Measurements from ENCODE around the gene PRTG. TPM values are rescaled to one million over a fixed set of nuclear protein-coding genes. Genes with fewer than 3 reads are reported as not detected.
"Not testable (repeated sequence)": the region's sequence is repeated elsewhere in the genome, so short reads cannot be mapped to it uniquely, and the experiment has no call there.

PRTG gene
- total RNA-seq, 2 donors from 2014 or later: not detected

- ATAC-seq (no peak), DNase-seq (no peak)
- H3K4me1 Mint-ChIP-seq: peaks cover 3% of the 10 kb centered on the region
- peaks cover 27% of the 10 kb centered on the region for H3K27me3 Mint-ChIP-seq
- no peaks in the 10 kb centered on the region for H3K9me3 ChIP-seq (ENCODE audit: control insufficient read depth, low read length, poor library complexity, severe bottlenecking)
- peaks cover 2% of the 10 kb centered on the region for H3K36me3 Mint-ChIP-seq (ENCODE audit: low read depth)
- no peak overlapping the region for H3K4me3 Mint-ChIP-seq
- H3K27ac Mint-ChIP-seq: no peak overlapping the region
These were observed 112.1 kb downstream of the PRTG start for GRCh38 chr15:55630858-55631257.

DNA sequence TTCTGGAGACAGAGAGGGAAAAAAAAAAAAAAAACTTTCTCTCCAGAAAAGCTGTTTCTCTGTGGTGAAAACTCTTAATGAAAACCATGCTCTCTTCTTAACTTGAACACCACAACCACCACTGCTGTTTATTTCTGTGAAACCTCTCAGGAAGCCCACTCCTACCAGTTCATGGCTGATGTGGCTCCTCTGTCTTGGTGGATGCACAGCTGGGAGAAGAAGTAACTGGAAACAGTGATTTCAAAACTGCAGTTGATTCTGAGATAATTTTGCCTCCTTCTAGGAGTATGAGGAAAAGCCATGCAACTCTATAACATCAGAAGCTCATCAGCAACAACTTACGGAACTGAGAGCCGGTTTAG lies 114.6 kb downstream of the PRTG start:
- DNase-seq (no peak), ATAC-seq (no peak)
- Mint-ChIP-seq H3K27me3 (peaks cover 22% of the 10 kb centered on the region), H3K4me1 (peaks cover 3% of the 10 kb centered on the region), H3K27ac (no peak overlapping the region), H3K4me3 (no peak overlapping the region), H3K36me3 (ENCODE audit: low read depth) (peaks cover 2% of the 10 kb centered on the region)
- H3K9me3 ChIP-seq (ENCODE audit: control insufficient read depth, low read length, poor library complexity, severe bottlenecking): no peaks in the 10 kb centered on the region

DNA sequence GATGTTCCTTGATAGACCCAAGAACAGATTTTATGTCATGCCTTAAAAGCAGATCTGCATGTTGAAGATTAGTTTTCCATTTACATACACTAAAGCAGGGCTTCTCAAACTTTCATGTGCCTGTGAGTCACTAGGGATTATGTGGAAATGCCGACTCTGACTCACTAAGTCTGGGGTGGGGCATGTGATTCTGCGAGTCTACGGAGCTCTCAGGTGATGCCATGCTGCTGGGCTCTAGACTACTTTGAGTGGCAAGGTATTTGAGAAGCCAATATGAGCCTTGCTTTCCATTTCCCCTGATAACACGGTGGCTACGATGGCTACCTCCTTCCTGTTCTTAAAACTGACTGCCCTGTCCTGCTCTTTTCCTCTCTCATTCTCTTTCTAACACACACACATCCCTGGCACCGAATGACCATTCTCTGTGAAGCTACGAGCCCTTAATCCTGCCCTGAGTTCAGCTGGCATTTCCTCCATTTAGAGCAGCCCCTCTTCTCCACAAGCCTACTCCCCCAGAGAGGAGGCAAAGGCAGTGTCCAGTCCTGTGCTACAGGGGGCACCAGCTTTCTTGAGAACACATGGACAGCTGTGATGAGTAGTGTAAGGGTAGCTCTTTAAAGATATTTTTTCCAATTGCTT lies 115.1 kb downstream of the PRTG start:
- DNase-seq (no peak), ATAC-seq (no peak)

GRCh38 chr15:55619783-55620182 lies 123.2 kb downstream of the PRTG start:
- peaks cover 44% of the 10 kb centered on the region for H3K27me3 Mint-ChIP-seq
- no peaks in the 10 kb centered on the region for H3K9me3 ChIP-seq (ENCODE audit: control insufficient read depth, low read length, poor library complexity, severe bottlenecking)
- H3K4me3 Mint-ChIP-seq: no peak overlapping the region
- H3K4me1 Mint-ChIP-seq: no peaks in the 10 kb centered on the region
- DNase-seq (no peak), ATAC-seq (no peak)
- no peaks in the 10 kb centered on the region for H3K36me3 Mint-ChIP-seq (ENCODE audit: low read depth)
- no peak overlapping the region for H3K27ac Mint-ChIP-seq

More for the DNA sequence above, 115.1 kb downstream of the PRTG start:
- no peaks in the 10 kb centered on the region for H3K9me3 ChIP-seq (ENCODE audit: control insufficient read depth, low read length, poor library complexity, severe bottlenecking)
- Mint-ChIP-seq H3K36me3 (ENCODE audit: low read depth) (peaks cover 2% of the 10 kb centered on the region), H3K4me1 (peaks cover 3% of the 10 kb centered on the region), H3K27me3 (peaks cover 22% of the 10 kb centered on the region), H3K27ac (no peak overlapping the region), H3K4me3 (no peak overlapping the region)

GRCh38 chr15:55618387-55618786 lies 124.6 kb downstream of the PRTG start:
- no peaks in the 10 kb centered on the region for H3K9me3 ChIP-seq (ENCODE audit: control insufficient read depth, low read length, poor library complexity, severe bottlenecking)
- Mint-ChIP-seq H3K4me1 (no peaks in the 10 kb centered on the region), H3K27ac (no peak overlapping the region), H3K4me3 (no peak overlapping the region), H3K27me3 (peaks cover 58% of the 10 kb centered on the region), H3K36me3 (ENCODE audit: low read depth) (peaks cover 2% of the 10 kb centered on the region)
- DNase-seq (no peak), ATAC-seq (no peak)

DNA sequence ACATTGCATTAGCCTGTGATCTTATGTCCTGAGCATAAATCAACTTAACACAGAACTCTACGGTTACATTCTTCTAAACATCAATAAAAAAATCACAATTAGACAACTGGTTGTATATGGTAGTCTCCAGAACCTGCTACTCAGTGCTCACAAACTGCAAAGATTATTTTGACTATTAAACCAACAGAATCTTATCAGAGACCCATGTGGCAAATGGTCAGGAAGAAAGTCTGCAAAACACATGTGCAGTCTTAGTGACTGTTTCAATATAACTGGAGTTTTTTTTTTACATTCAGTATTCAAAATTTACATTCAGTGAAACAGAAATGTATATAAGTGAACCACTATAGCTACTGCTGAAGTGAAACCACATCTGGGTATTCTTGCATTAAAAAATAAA lies 127.5 kb downstream of the PRTG start:
- Mint-ChIP-seq H3K36me3 (ENCODE audit: low read depth) (peaks cover 2% of the 10 kb centered on the region), H3K27ac (no peak overlapping the region), H3K4me3 (no peak overlapping the region), H3K27me3 (peaks cover 73% of the 10 kb centered on the region), H3K4me1 (no peaks in the 10 kb centered on the region)
- no peaks in the 10 kb centered on the region for H3K9me3 ChIP-seq (ENCODE audit: control insufficient read depth, low read length, poor library complexity, severe bottlenecking)
- DNase-seq (no peak), ATAC-seq (no peak)

- H3K9me3 ChIP-seq (ENCODE audit: control insufficient read depth, low read length, poor library complexity, severe bottlenecking): no peaks in the 10 kb centered on the region
- Mint-ChIP-seq H3K27me3 (peaks cover 56% of the 10 kb centered on the region), H3K4me1 (no peaks in the 10 kb centered on the region), H3K4me3 (no peak overlapping the region), H3K27ac (no peak overlapping the region), H3K36me3 (ENCODE audit: low read depth) (peaks cover 2% of the 10 kb centered on the region)
- DNase-seq (no peak), ATAC-seq (no peak)
These were observed 129.2 kb downstream of the PRTG start for GRCh38 chr15:55613727-55614126.

DNA sequence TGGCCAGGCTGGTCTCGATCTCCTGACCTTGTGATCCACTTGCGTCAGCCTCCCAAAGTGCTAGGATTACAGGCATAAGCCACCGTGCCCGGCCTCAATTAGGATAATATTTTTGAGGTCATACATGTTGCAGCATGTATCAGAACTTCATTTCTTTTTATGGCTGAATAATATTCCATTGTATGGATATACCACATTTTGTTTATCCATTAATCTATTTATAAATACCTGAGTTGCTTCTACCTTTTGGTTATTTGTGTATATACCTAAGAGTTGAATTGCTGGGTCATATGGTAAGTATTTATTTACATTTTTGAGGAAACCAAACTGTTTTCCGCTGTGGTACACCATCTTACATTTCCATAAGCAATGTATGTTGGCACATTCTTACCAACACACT lies 136.7 kb downstream of the PRTG start:
- no peak overlapping the region for H3K27ac Mint-ChIP-seq

DNA sequence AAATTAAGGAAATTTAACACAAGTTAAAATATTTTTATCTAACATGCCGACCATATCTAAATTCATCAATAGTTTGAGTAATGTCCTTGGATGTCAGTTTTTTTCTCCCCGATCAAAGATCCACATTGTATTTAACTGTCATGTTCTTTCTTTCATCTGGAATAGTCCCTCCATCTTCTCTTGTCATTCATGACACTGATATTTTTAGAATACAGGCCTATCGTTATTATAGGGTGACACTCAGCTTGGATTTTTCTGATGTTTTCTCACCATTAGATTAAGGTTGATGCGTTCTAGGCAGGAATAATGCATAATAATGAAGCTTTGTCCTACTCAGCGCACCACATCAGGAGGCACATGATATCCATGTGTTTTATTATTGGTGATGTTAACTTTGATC lies 141.6 kb downstream of the PRTG start:
- no peaks in the 10 kb centered on the region for H3K4me1 Mint-ChIP-seq
- H3K27me3 Mint-ChIP-seq: peaks cover 32% of the 10 kb centered on the region
- no peak overlapping the region for H3K27ac Mint-ChIP-seq
- no peak for DNase-seq
- no peaks in the 10 kb centered on the region for H3K36me3 Mint-ChIP-seq (ENCODE audit: low read depth)
- no peak for ATAC-seq
- no peak overlapping the region for H3K4me3 Mint-ChIP-seq
- H3K9me3 ChIP-seq (ENCODE audit: control insufficient read depth, low read length, poor library complexity, severe bottlenecking): no peaks in the 10 kb centered on the region

More for the DNA sequence above, 136.7 kb downstream of the PRTG start:
- H3K36me3 Mint-ChIP-seq (ENCODE audit: low read depth): no peaks in the 10 kb centered on the region
- peaks cover 16% of the 10 kb centered on the region for H3K27me3 Mint-ChIP-seq
- DNase-seq (no peak), ATAC-seq (no peak)
- no peak overlapping the region for H3K4me3 Mint-ChIP-seq
- no peaks in the 10 kb centered on the region for H3K4me1 Mint-ChIP-seq
- H3K9me3 ChIP-seq (ENCODE audit: control insufficient read depth, low read length, poor library complexity, severe bottlenecking): no peaks in the 10 kb centered on the region

DNA sequence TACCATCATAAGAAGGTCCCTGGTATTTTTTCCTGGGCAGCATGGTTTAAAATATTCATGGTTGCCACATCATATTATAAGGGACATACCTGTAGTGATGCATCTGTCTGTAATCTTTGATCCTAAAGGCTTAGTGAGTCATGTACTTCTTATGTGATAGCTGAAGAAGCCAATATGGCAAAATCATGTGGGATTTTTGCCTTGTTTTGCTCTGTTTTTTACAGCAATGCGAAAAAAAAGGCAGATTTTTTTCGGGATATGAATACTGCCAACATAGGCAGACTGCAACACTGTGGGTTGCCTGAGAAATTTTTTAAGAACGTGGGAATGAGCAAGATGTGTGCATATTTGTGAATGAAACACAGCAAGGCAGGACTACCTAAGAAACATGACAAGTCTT lies 143.5 kb downstream of the PRTG start:
- DNase-seq (no peak), ATAC-seq (no peak)
- Mint-ChIP-seq H3K4me3 (no peak overlapping the region), H3K4me1 (no peaks in the 10 kb centered on the region), H3K27ac (no peak overlapping the region), H3K27me3 (peaks cover 35% of the 10 kb centered on the region), H3K36me3 (ENCODE audit: low read depth) (no peaks in the 10 kb centered on the region)
- no peaks in the 10 kb centered on the region for H3K9me3 ChIP-seq (ENCODE audit: control insufficient read depth, low read length, poor library complexity, severe bottlenecking)

GRCh38 chr15:55593019-55593418 lies 149.9 kb downstream of the PRTG start:
- H3K4me3 Mint-ChIP-seq; H3K27ac Mint-ChIP-seq; H3K4me1 Mint-ChIP-seq; H3K9me3 ChIP-seq (ENCODE audit: control insufficient read depth, low read length, poor library complexity, severe bottlenecking); DNase-seq; ATAC-seq; H3K36me3 Mint-ChIP-seq (ENCODE audit: low read depth): not testable (repeated sequence)
- H3K27me3 Mint-ChIP-seq: peaks cover 34% of the 10 kb centered on the region

DNA sequence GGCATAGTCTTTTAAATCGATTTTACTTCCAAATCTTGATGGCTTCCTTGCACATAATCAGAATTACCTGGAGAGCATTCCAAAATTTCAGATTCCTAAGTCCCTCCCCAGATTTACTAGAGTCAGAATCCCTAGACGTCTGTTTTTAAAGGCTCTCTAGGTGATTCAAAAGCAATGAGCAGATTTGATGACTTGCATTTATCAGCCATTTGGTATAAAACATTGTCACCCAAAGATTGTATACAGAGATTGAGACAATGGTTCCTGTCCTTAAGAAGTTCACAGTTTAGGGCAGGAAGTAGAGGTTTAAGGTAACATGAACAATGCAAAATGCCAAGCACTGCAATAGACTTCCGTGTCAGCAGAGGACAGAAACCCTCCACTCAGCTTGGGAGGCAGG lies 152.2 kb downstream of the PRTG start:
- ATAC-seq: no peak
- Mint-ChIP-seq H3K27ac (no peak overlapping the region), H3K4me1 (no peaks in the 10 kb centered on the region), H3K36me3 (ENCODE audit: low read depth) (peaks cover 2% of the 10 kb centered on the region), H3K27me3 (peaks cover 22% of the 10 kb centered on the region), H3K4me3 (no peak overlapping the region)
- H3K9me3 ChIP-seq (ENCODE audit: control insufficient read depth, low read length, poor library complexity, severe bottlenecking): no peaks in the 10 kb centered on the region
- DNase-seq: no peak

- H3K9me3 ChIP-seq (ENCODE audit: control insufficient read depth, low read length, poor library complexity, severe bottlenecking): no peaks in the 10 kb centered on the region
- H3K4me1 Mint-ChIP-seq: no peaks in the 10 kb centered on the region
- H3K4me3 Mint-ChIP-seq: peak overlapping the region; percentile 80
- peaks cover 2% of the 10 kb centered on the region for H3K36me3 Mint-ChIP-seq (ENCODE audit: low read depth)
- ATAC-seq: no peak
- DNase-seq: no peak
- no peak overlapping the region for H3K27ac Mint-ChIP-seq
- H3K27me3 Mint-ChIP-seq: peaks cover 27% of the 10 kb centered on the region
These were observed 153.7 kb downstream of the PRTG start for GRCh38 chr15:55589287-55589686.

GRCh38 chr15:55588815-55589115 lies 154.2 kb downstream of the PRTG start:
- Mint-ChIP-seq H3K4me1 (no peaks in the 10 kb centered on the region), H3K27ac (no peak overlapping the region), H3K36me3 (ENCODE audit: low read depth) (peaks cover under 1% of the 10 kb centered on the region), H3K4me3 (peak overlapping the region; percentile 80), H3K27me3 (peaks cover 33% of the 10 kb centered on the region)
- H3K9me3 ChIP-seq (ENCODE audit: control insufficient read depth, low read length, poor library complexity, severe bottlenecking): no peaks in the 10 kb centered on the region
- DNase-seq (no peak), ATAC-seq (no peak)
